Measurements from ENCODE around the gene THY1.

DNA sequence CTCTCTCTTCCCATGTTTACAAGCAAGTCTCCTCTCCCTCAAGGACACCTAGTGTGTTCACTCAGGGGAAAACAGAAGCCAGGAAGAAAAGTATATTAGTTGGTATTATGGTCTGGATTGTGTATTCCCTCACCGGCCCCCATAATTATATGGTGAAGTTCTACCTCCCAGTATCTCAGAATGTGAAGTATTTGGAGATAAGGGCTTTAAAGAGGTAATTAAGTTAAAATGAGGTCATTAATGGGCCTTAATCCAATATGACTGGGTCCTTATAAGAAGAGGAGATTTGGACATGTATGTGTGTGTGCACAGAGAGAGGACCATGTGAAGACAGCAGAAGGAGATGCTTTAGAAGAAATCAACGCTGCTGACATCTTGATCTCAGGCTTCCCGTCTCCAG, 26.5 kb upstream of the THY1 start:
- no peak for TF ChIP-seq POLR2A (IDR thresholded peaks at IDR 0.05; ENCODE audit: low read depth)
- TF ChIP-seq, protein P1, sequence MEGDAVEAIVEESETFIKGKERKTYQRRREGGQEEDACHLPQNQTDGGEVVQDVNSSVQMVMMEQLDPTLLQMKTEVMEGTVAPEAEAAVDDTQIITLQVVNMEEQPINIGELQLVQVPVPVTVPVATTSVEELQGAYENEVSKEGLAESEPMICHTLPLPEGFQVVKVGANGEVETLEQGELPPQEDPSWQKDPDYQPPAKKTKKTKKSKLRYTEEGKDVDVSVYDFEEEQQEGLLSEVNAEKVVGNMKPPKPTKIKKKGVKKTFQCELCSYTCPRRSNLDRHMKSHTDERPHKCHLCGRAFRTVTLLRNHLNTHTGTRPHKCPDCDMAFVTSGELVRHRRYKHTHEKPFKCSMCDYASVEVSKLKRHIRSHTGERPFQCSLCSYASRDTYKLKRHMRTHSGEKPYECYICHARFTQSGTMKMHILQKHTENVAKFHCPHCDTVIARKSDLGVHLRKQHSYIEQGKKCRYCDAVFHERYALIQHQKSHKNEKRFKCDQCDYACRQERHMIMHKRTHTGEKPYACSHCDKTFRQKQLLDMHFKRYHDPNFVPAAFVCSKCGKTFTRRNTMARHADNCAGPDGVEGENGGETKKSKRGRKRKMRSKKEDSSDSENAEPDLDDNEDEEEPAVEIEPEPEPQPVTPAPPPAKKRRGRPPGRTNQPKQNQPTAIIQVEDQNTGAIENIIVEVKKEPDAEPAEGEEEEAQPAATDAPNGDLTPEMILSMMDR (IDR thresholded peaks at IDR 0.05), result no peak
- no peak for TF ChIP-seq EP300 (IDR thresholded peaks at IDR 0.05)

Data from esophagus muscularis mucosa (tissue), 4 donors.